ENCODE data around the gene CHMP4B.
A peak's percentile ranks its signal among the peaks of the same experiment; 100 is the strongest.

Gene CHMP4B

GRCh38 chr20:33862709-33863403 lies 51.7 kb downstream of the CHMP4B start:
- DNase-seq (ENCODE audit: low read depth in 1 of 2, low spot score in 1 of 2) = peak in 1 of 2 donors; percentile 15

DNA sequence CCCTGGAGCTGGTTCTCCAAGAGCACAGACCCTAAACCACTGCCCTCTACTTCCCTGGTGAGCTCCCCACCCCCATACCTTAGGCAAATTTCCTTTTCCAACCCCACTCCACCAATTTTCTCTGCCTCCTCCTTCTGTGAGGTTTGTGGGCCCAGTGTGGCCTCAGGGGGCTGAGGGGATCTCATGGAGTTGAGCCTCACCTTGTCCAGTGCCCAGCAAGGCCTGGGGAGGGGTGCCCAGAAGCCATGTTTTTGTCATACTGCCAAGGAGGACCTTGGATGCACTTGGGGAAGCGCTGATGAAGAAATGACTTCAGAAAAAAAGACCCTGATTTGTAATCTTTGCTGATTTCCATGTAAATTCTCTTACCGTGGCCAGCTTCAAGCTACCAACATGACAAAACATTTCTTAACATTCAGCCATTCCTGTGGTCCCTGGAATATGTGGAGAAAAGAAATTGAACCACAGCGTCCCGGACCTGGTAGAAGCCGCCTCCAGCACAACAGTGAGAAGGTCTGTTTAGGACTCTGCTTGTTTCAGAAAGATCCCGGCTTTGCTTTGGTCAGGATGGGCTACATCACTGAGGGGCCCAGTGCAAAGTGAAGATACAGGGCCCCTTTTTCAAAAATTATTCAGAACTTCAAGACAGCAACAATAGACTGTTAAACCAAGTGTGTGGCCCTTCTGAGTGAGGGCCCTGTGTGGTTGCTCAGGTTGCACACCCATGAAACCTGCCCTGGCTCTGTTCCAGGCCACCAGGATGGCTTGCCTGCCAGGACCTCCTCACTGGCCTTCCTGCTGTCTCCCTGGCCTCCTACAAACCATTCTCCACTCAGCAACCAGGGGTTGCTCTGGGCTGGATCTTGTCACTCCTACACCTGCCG lies 52.5 kb downstream of the CHMP4B start:
- DNase-seq (ENCODE audit: low read depth in 1 of 2, low spot score in 1 of 2) = no peak

- DNase-seq (ENCODE audit: low read depth in 1 of 2, low spot score in 1 of 2) = no peak
Measured at GRCh38 chr20:33864324-33864963, 53.3 kb downstream of the CHMP4B start.

- DNase-seq (ENCODE audit: low read depth in 1 of 2, low spot score in 1 of 2) = no peak
Measured at GRCh38 chr20:33865761-33866370, 54.7 kb downstream of the CHMP4B start.

DNA sequence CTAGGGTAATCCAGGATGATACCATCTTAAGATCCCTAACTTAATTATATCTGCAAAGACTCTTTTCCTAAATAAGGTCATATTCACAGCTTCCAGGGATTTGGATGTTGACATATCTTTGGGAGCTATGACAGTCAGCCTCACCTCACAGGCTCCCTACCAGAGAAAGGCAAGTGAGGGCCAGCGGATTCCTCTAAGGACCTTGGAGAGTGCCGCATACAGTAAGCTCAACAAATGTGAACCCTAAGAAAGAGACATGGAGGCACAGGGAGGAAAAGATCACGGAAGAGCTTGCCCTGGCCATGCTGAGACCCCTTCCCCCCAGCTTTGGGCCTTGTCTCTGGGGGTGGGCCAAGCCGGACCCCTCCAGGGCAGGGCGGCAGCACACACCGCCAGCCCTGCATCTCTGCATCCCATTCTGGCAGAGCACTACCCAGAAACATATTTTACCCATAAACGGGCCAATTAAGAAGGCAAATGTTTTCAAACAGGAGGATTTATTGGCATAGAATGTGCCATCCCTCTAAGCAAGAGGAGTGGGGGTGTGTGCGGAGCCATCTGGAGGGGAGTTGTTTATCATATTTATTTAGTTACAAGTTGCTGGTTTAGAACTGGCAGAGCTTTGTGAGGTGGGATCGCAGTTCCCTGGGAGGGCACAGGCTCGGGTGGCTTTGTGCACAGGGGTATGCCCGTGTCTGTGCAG lies 55.4 kb downstream of the CHMP4B start:
- DNase-seq (ENCODE audit: low read depth in 1 of 2, low spot score in 1 of 2) = no peak

DNA sequence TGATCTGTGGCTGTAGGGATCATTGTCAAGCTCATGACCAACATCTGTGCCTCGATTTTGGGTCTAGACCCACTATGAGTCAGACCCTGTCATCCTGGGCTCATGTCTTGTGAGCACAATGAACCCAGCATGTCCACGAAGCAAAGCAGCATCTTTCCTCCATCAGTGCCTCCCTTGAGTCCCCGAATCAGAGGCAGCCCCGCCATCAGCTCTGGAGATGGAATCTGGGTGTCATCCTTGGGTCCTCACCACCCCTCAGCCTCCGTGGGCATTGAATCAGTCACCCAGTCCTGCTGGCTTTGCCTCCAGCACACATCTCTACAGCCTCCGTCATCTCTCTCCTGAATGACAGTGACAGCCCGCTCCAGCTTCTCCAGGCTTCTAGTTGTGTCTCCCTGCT lies 56.9 kb downstream of the CHMP4B start:
- no peak for DNase-seq (ENCODE audit: low read depth in 1 of 2, low spot score in 1 of 2)

- DNase-seq (ENCODE audit: low read depth in 1 of 2, low spot score in 1 of 2) = no peak
Measured at GRCh38 chr20:33868595-33868994, 57.4 kb downstream of the CHMP4B start.

GRCh38 chr20:33869283-33869682 lies 58.1 kb downstream of the CHMP4B start:
- no peak for DNase-seq (ENCODE audit: low read depth in 1 of 2, low spot score in 1 of 2)

- no peak for DNase-seq (ENCODE audit: low read depth in 1 of 2, low spot score in 1 of 2)
Measured at GRCh38 chr20:33871362-33871761, 60.2 kb downstream of the CHMP4B start.

DNA sequence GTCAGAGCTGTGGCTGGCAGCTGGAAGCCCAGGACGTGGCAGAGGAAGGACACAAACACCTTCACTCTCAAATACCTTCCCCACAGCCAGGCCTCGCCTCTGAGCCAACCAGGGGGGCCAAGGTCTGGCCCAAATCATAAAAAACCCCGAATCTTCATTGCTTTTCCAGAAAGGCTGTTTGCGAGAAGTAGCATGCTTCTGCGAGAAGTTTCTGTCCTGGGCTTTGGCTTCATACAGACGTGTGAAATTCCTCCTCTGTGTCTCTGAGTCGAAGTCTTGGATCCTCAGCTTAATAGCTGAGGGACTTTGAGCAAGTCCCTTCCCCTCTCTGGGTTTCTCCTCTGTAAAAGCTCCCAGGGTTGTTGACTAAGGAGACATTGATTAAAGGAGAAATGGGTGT lies 63.0 kb downstream of the CHMP4B start:
- DNase-seq (ENCODE audit: low read depth in 1 of 2, low spot score in 1 of 2) = no peak

- no peak for DNase-seq (ENCODE audit: low read depth in 1 of 2, low spot score in 1 of 2)
Measured at GRCh38 chr20:33875055-33875454, 63.9 kb downstream of the CHMP4B start.

DNA sequence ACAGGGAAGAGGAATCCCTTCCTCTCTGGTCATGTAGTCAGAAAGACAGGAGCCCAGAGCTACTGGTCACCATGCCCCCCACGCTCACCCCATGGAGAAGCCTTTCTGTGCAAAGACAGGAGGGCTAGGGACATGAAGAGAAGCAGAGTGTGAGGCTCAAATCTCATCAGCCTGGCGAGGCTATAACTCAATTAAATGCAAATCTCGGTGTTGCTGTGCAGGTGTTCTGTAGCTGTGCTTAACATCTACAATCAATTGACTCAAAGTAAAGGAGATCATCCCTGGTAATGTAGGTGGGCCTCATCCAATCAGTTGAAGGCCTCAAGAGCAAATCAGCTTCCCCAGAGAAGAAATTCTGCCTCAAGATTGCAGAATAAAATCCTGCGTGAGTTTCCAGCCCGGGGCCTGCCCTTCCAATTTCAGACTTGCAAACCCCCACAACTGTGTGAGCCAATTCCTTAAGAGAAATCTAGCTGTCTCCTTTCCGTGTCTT lies 64.4 kb downstream of the CHMP4B start:
- no peak for DNase-seq (ENCODE audit: low read depth in 1 of 2, low spot score in 1 of 2)

DNA sequence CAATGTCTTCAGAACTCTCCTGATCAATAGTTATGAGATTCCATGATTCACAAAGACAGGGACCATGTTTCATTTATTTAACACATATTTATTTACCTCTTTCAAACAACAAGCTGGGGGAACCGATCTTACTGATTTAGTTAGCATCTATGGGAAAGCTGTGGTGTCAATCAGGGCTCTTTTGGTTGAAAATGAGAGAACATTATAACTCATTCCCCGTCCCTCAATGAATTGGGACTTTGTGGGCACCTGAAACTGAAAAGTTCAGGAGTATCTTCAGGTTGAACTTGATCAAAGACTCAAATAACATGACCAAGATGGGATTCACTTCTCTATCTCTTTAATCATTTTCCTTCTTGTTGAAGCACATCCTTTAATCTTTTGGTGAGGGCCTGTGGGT lies 67.4 kb downstream of the CHMP4B start:
- DNase-seq (ENCODE audit: low read depth in 1 of 2, low spot score in 1 of 2) = no peak

- no peak for DNase-seq (ENCODE audit: low read depth in 1 of 2, low spot score in 1 of 2)
Measured at GRCh38 chr20:33880396-33880795, 69.2 kb downstream of the CHMP4B start.

GRCh38 chr20:33881989-33882388 lies 70.8 kb downstream of the CHMP4B start:
- DNase-seq (ENCODE audit: low read depth in 1 of 2, low spot score in 1 of 2) = no peak

- no peak for DNase-seq (ENCODE audit: low read depth in 1 of 2, low spot score in 1 of 2)
Measured at GRCh38 chr20:33882481-33882880, 71.3 kb downstream of the CHMP4B start.

GRCh38 chr20:33883164-33883563 lies 72.0 kb downstream of the CHMP4B start:
- DNase-seq (ENCODE audit: low read depth in 1 of 2, low spot score in 1 of 2) = no peak

DNA sequence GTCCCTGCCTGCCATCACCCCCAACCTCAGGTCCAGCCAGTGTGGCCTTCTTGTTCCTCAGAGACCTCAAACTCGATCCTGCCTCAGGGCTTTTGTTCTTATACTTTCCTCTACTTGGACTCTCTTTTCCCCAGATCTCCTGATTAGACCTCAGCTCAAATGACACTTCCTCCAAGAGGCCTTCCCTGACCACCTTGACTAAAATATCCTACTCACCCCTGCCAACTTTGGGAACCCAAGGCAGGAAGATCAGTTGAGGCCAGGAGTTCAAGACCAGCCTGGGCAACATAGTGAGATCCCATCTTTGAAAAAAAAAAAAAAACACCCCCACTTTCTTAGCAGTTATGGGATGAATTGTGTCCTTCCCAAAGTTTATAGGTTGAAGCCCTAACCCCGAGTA lies 73.5 kb downstream of the CHMP4B start:
- DNase-seq (ENCODE audit: low read depth in 1 of 2, low spot score in 1 of 2) = no peak

GRCh38 chr20:33889312-33889711 lies 78.2 kb downstream of the CHMP4B start:
- DNase-seq (ENCODE audit: low read depth in 1 of 2, low spot score in 1 of 2) = no peak

GRCh38 chr20:33890557-33890956 lies 79.4 kb downstream of the CHMP4B start:
- DNase-seq (ENCODE audit: low read depth in 1 of 2, low spot score in 1 of 2) = no peak

- DNase-seq (ENCODE audit: low read depth in 1 of 2, low spot score in 1 of 2) = no peak
Measured at GRCh38 chr20:33893314-33893713, 82.2 kb downstream of the CHMP4B start.

All from activated T-helper 1 cell treated with anti-CD3 and anti-CD28 coated beads, Interleukin-2, amount 50 U/mL, for 16 hours (primary cell).